HG03045 (cell line): ENCODE results near the gene PDE5A.
A peak's percentile ranks its signal among the peaks of the same experiment; 100 is the strongest.
"Not testable (repeated sequence)": the region's sequence is repeated elsewhere in the genome, so short reads cannot be mapped to it uniquely, and the experiment has no call there.

ENCODE experiments used
- ATAC-seq: cut with Tn5 transposase; IDR thresholded peaks from one replicate; pipeline ENCODE4 v1.9.1; 2021; ENCODE audit warnings: mild to moderate bottlenecking, moderate library complexity; ENCODE audit not compliant: unreplicated experiment

Gene PDE5A

GRCh38 chr4:119646347-119647071 is 17.9 kb upstream of the PDE5A start:
- no peak for ATAC-seq

GRCh38 chr4:119643306-119644042 is 14.9 kb upstream of the PDE5A start:
- ATAC-seq, result no peak

- no peak for ATAC-seq
Observed at GRCh38 chr4:119641765-119642164, 13.2 kb upstream of the PDE5A start.

GRCh38 chr4:119638359-119638758 is 9.8 kb upstream of the PDE5A start:
- ATAC-seq, result no peak

- not testable (repeated sequence) for ATAC-seq
Observed at GRCh38 chr4:119636851-119637250, 8.2 kb upstream of the PDE5A start.

- no peak for ATAC-seq
Observed at GRCh38 chr4:119632216-119632615, 3.6 kb upstream of the PDE5A start.

- ATAC-seq, result peak; percentile 30
Observed at GRCh38 chr4:119629142-119629471, 503 bp upstream of the PDE5A start.

GRCh38 chr4:119627267-119628255 is 1.0 kb downstream of the PDE5A start:
- ATAC-seq, result peak; percentile 65

GRCh38 chr4:119626943-119627266 is 1.7 kb downstream of the PDE5A start:
- ATAC-seq, result no peak

- ATAC-seq, result no peak
Observed at GRCh38 chr4:119626420-119626819, 2.2 kb downstream of the PDE5A start.

GRCh38 chr4:119625761-119626160 is 2.8 kb downstream of the PDE5A start:
- no peak for ATAC-seq

GRCh38 chr4:119624356-119624755 is 4.2 kb downstream of the PDE5A start:
- ATAC-seq, result no peak

- no peak for ATAC-seq
Observed at GRCh38 chr4:119623025-119623424, 5.6 kb downstream of the PDE5A start.

- no peak for ATAC-seq
Observed at GRCh38 chr4:119615068-119615719, 13.4 kb downstream of the PDE5A start.

- ATAC-seq, result no peak
Observed at GRCh38 chr4:119604266-119604665, 24.3 kb downstream of the PDE5A start.

- no peak for ATAC-seq
Observed at GRCh38 chr4:119602366-119602765, 26.2 kb downstream of the PDE5A start.

- ATAC-seq, result no peak
Observed at GRCh38 chr4:119598521-119598920, 30.1 kb downstream of the PDE5A start.

- ATAC-seq, result no peak
Observed at GRCh38 chr4:119597377-119597776, 31.2 kb downstream of the PDE5A start.

- ATAC-seq, result no peak
Observed at GRCh38 chr4:119593698-119594097, 34.9 kb downstream of the PDE5A start.

GRCh38 chr4:119592830-119593229 is 35.8 kb downstream of the PDE5A start:
- no peak for ATAC-seq

- ATAC-seq, result no peak
Observed at GRCh38 chr4:119589165-119589564, 39.4 kb downstream of the PDE5A start.
